Loucy (cell line): ENCODE data around the gene SH3TC2.

Experiments used
- CTCF ChIP-seq: fragments of 200-600 bp; sonication (generic); conservative IDR thresholded peaks from 2 replicates; pipeline ENCODE4 v1.5.1; 2014; ENCODE audit warnings: mild to moderate bottlenecking, antibody characterized with exemption, low read length
- EZH2phosphoT487 ChIP-seq: fragments of 200-600 bp; IDR thresholded peaks from 2 replicates; pipeline ENCODE4 v1.6.1; 2018; ENCODE audit warnings: antibody characterized with exemption, mild to moderate bottlenecking, moderate library complexity, borderline replicate concordance

- TF ChIP-seq CTCF (no peak), EZH2phosphoT487 (no peak)
These were observed 58.3 kb downstream of the SH3TC2 start for GRCh38 chr5:149004559-149004958.
